ENCODE results near the gene STX5.
"Not testable (repeated sequence)": the region's sequence is repeated elsewhere in the genome, so short reads cannot be mapped to it uniquely, and the experiment has no call there.

Gene STX5

GRCh38 chr11:62778441-62778840, 53.4 kb downstream of the STX5 start:
- DNase-seq = no peak

- DNase-seq = no peak
Measured at GRCh38 chr11:62777389-62777788, 54.5 kb downstream of the STX5 start.

- DNase-seq = no peak
Measured at GRCh38 chr11:62775646-62776045, 56.2 kb downstream of the STX5 start.

- DNase-seq = no peak
Measured at GRCh38 chr11:62774407-62774806, 57.4 kb downstream of the STX5 start.

- DNase-seq = peak; percentile 93
Measured at GRCh38 chr11:62771144-62772021, 60.5 kb downstream of the STX5 start, which contains the start of gene TAF6L. Gene TAF6L, plus strand, starts transcription at chr11:62771396. Its CDS starts 4,388 bp downstream, at chr11:62775784.

GRCh38 chr11:62770778-62771143, 61.1 kb downstream of the STX5 start:
- DNase-seq = no peak

- not testable (repeated sequence) for DNase-seq
Measured at GRCh38 chr11:62760867-62761227, 71.0 kb downstream of the STX5 start.

- DNase-seq = no peak
Measured at GRCh38 chr11:62757846-62758788, 73.7 kb downstream of the STX5 start.

Data from CD4-positive, alpha-beta T cell treated with Interleukin-10 for 1 hour (primary cell).